GM10266 (cell line): ENCODE data around the gene RAPGEFL1.

Source experiments
- DNase-seq: peaks from one replicate; pipeline ENCODE4 v3.0.0; 2012; ENCODE audit errors: extremely low spot score
- CTCF ChIP-seq: IDR thresholded peaks from 2 replicates; pipeline ENCODE4 v1.5.1; 2012; ENCODE audit warnings: mild to moderate bottlenecking, low read depth; ENCODE audit not compliant: control insufficient read depth, insufficient read depth; ENCODE audit errors: missing control alignments

RAPGEFL1 gene

GRCh38 chr17:40174514-40174913, 2.8 kb upstream of the RAPGEFL1 start:
- no peak for DNase-seq

GRCh38 chr17:40175928-40176753, 1.1 kb upstream of the RAPGEFL1 start:
- TF ChIP-seq CTCF, result no peak
- no peak for DNase-seq

More at GRCh38 chr17:40174514-40174913, 2.8 kb upstream of the RAPGEFL1 start:
- no peak for TF ChIP-seq CTCF

GRCh38 chr17:40176754-40177110, 538 bp upstream of the RAPGEFL1 start:
- TF ChIP-seq CTCF, result no peak
- DNase-seq, result no peak

GRCh38 chr17:40178021-40178601, 841 bp downstream of the RAPGEFL1 start:
- DNase-seq, result no peak
- TF ChIP-seq CTCF, result no peak

- no peak for DNase-seq
- no peak for TF ChIP-seq CTCF
Measured at GRCh38 chr17:40178660-40179059, 1.4 kb downstream of the RAPGEFL1 start.

GRCh38 chr17:40179923-40180659, 2.8 kb downstream of the RAPGEFL1 start:
- DNase-seq, result no peak
- TF ChIP-seq CTCF, result no peak
